A673 (cell line): ENCODE measurements around the gene MRPL2. TPM values are rescaled to one million over a fixed set of nuclear protein-coding genes. Genes with fewer than 3 reads are reported as not detected.

ENCODE experiments used
- BruUV-seq: library from RNA; stranded (reverse); fragments of 400-500 nt; replicated peaks from 2 replicates; lab custom pipeline; 2021; lab: Mats Ljungman, UMichigan
- CTCF ChIA-PET: fragments of 300-600 bp; sonication (Branson Sonifier 250); formaldehyde crosslinking; loops from one replicate; lab custom pipeline; 2022; ENCODE audit warnings: antibody characterized with exemption; lab: Charles Lee
- POLR2A ChIA-PET: fragments of 300-600 bp; sonication (Branson Sonifier 250); formaldehyde crosslinking; loops from one replicate; lab custom pipeline; 2022; ENCODE audit warnings: antibody characterized with exemption; ENCODE audit not compliant: low non-redundant PET; lab: Charles Lee
- DNase-seq: peaks from one replicate; pipeline ENCODE4 v3.0.0-alpha.2; 2015; ENCODE audit warnings: low spot score
- H3K27ac ChIP-seq: fragments of 200-600 bp; sonication (generic); 2 replicates; pipeline ENCODE4 v1.5.1; 2016; ENCODE audit warnings: mixed run types, low read depth, mild to moderate bottlenecking, mixed read lengths, antibody characterized with exemption, low read length; ENCODE audit not compliant: poor library complexity, severe bottlenecking
- H3K27me3 ChIP-seq: fragments of 200-600 bp; sonication (generic); replicated peaks from 2 replicates; pipeline ENCODE4 v1.6.1; 2017; ENCODE audit warnings: mixed run types, low read depth, mild to moderate bottlenecking, mixed read lengths, antibody characterized with exemption, low read length; ENCODE audit not compliant: insufficient read depth, poor library complexity
- H3K36me3 ChIP-seq: fragments of 200-600 bp; sonication (generic); 2 replicates; pipeline ENCODE4 v1.6.1; 2016; ENCODE audit warnings: mixed run types, mild to moderate bottlenecking, mixed read lengths, antibody characterized with exemption, low read length; ENCODE audit not compliant: insufficient read depth, poor library complexity, severe bottlenecking
- H3K4me1 ChIP-seq: fragments of 200-600 bp; sonication (generic); 2 replicates; pipeline ENCODE4 v1.6.1; 2017; ENCODE audit warnings: mixed run types, mild to moderate bottlenecking, mixed read lengths, antibody characterized with exemption, low read length; ENCODE audit not compliant: insufficient read depth, poor library complexity, severe bottlenecking
- H3K4me3 ChIP-seq: fragments of 200-600 bp; sonication (generic); 2 replicates; pipeline ENCODE4 v1.5.1; 2016; ENCODE audit warnings: low read depth, mixed run types, mild to moderate bottlenecking, mixed read lengths, low read length; ENCODE audit not compliant: poor library complexity, severe bottlenecking
- H3K9me3 ChIP-seq: fragments of 200-600 bp; sonication (generic); 2 replicates; pipeline ENCODE4 v1.6.1; 2016; ENCODE audit warnings: mixed run types, low read depth, mild to moderate bottlenecking, mixed read lengths, antibody characterized with exemption, low read length; ENCODE audit not compliant: poor library complexity, severe bottlenecking
- CTCF ChIP-seq: fragments of 300-800, 200-600 bp; sonication (generic); conservative IDR thresholded peaks from 2 replicates; pipeline ENCODE4 v1.5.1; 2017; ENCODE audit warnings: low read depth, mild to moderate bottlenecking, antibody characterized with exemption, low read length, moderate library complexity, mixed read lengths
- EZH2 ChIP-seq: fragments of 200-600 bp; sonication (generic); IDR thresholded peaks from 2 replicates; pipeline ENCODE4 v1.6.1; 2017; ENCODE audit warnings: borderline replicate concordance, low read depth, mild to moderate bottlenecking, mixed read lengths, antibody characterized with exemption, low read length; ENCODE audit not compliant: poor library complexity, severe bottlenecking
- intact Hi-C: fragments of 100-400 bp; cut with micrococcal nuclease; formaldehyde crosslinking; loops from one replicate; pipeline ENCODE4 v1.10.0; 2022; ENCODE audit not compliant: unreplicated experiment
- total RNA-seq: library from RNA; stranded (reverse); gene quantifications from 2 replicates; pipeline ENCODE4 v1.2.3, GENCODE V29; 2021

The MRPL2 gene
- total RNA-seq, 1 experiment from 2014 or later, result 95.8 TPM

GRCh38 chr6:43016943-43017334 is 42.3 kb downstream of the MRPL2 start:
- BruUV-seq, result no TSS peak
- no peak for DNase-seq
- ChIA-PET CTCF (no interaction called here), POLR2A (no interaction called here)
- intact Hi-C loops, result no loop called here
- peaks cover 15% of the 10 kb centered on the region for H3K4me1 ChIP-seq
- H3K4me3 ChIP-seq, result no peak overlapping the region
- H3K36me3 ChIP-seq, result peaks cover 36% of the 10 kb centered on the region
- H3K27ac ChIP-seq, result peak overlapping the region; percentile 22
- H3K27me3 ChIP-seq, result no peaks in the 10 kb centered on the region
- H3K9me3 ChIP-seq, result no peaks in the 10 kb centered on the region
- TF ChIP-seq EZH2, result no peak
- no peak for TF ChIP-seq CTCF

GRCh38 chr6:43016176-43016942 is 42.9 kb downstream of the MRPL2 start:
- ChIA-PET CTCF (no interaction called here), POLR2A (no interaction called here)
- intact Hi-C loops, result no loop called here
- TF ChIP-seq EZH2, result no peak
- no TSS peak for BruUV-seq
- peaks cover 42% of the 10 kb centered on the region for H3K36me3 ChIP-seq
- H3K4me1 ChIP-seq, result peaks cover 15% of the 10 kb centered on the region
- no peaks in the 10 kb centered on the region for H3K27me3 ChIP-seq
- no peaks in the 10 kb centered on the region for H3K9me3 ChIP-seq
- no peak for DNase-seq
- H3K4me3 ChIP-seq, result no peak overlapping the region
- peak overlapping the region; percentile 22 for H3K27ac ChIP-seq

- peak overlapping the region; percentile 63 for H3K27ac ChIP-seq
Observed at GRCh38 chr6:43014434-43014909, 44.8 kb downstream of the MRPL2 start.

More at GRCh38 chr6:43014434-43014909, 44.8 kb downstream of the MRPL2 start:
- Histone ChIP-seq H3K4me3 (peak overlapping the region; percentile 82), H3K9me3 (no peaks in the 10 kb centered on the region), H3K27me3 (no peaks in the 10 kb centered on the region), H3K4me1 (peaks cover 7% of the 10 kb centered on the region), H3K36me3 (peaks cover 57% of the 10 kb centered on the region)
- no peak for TF ChIP-seq CTCF
- TF ChIP-seq EZH2, result no peak
- peak; percentile 23 for DNase-seq
- intact Hi-C loops, result loop anchor here (5.0 kb wide), 1 partner anchor 112 kb away; no protein-coding TSS in a partner anchor
- no TSS peak for BruUV-seq
- ChIA-PET POLR2A (interaction anchor here (0.6 to 1.2 kb wide), 2 partner anchors 30 to 85 kb away, joined by 3 to 5 read pairs; partner anchors contain the start of genes CNPY3 and PPP2R5D), CTCF (interaction anchor here (0.6 to 1.5 kb wide), 4 partner anchors 35 to 150 kb away, joined by 4 to 8 read pairs (median 5); partner anchors contain the start of genes PEX6 and PTK7)
